Activated T-helper 1 cell treated with Interleukin-2 at 50 U/mL for 16 hours (primary cell): ENCODE data around the gene SPACA9.

Experiments
- DNase-seq: peaks from one replicate; pipeline ENCODE4 v3.0.0-alpha.2; 2020; ENCODE audit warnings: low read depth

The SPACA9 gene

GRCh38 chr9:132878695-132879456, at the start of gene SPACA9:
TSS of gene SPACA9 (plus strand) at chr9:132878898. CDS start at chr9:132883948, 5,050 bp downstream.
- DNase-seq: no peak

GRCh38 chr9:132832171-132832881, 46.4 kb upstream of the SPACA9 start:
- DNase-seq: no peak

- no peak for DNase-seq
Measured at GRCh38 chr9:132833550-132834121, 45.1 kb upstream of the SPACA9 start.

DNA sequence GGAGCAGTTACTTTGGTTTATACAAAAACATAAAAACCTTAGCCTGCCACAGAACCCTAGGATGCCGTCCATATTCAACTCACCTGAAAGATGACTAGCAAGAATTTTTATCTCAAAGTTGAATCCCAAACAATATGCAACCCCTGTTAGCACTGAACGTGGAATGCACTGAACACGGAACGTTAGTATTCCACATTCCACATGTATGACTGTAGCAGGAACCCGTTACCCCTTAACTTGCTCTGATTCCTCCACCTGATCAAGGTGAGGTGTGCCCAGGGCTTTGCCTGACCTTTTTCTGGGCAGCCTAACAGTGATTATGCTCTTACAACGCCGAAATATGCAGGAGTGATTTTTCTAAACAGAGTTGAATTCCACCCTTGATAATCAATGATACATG, 44.4 kb upstream of the SPACA9 start:
- DNase-seq: no peak

DNA sequence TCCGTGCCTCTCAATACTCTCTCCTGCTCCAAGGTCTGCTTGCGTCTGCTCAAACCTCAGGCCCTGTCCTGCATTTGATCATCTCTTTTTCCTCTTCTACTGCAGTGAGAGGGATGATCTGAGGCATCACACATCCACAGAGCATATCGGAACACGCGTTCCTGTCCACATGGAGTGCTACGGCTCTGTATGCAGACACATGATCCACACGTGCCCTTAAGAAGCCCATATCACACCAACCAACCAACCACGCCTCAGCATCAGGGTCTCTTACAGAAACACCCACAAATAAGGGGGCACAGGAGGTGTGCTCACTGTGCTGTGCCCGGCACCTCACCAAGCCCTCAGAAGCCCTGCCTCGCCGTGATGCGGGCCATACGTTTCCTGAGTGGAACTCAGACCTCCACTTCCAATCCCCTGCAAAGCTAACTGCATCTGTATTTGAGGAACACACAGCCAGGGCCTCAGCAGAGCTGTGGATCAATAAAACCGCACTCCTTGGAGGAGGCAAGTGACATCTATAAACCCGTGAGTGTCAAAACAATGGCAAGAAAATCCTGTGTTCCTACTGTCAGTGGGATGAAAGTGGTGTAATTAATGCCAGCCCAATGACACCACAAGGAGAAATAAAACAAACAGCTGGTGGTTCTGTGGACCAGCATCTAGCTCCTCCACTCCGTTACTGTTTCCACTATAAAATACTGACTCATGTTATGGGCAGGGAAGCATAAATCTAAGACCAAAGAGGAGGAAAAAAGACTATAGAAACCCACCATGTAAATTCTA, 41.0 kb upstream of the SPACA9 start:
- DNase-seq: no peak

GRCh38 chr9:132838291-132838690, 40.4 kb upstream of the SPACA9 start:
- DNase-seq: no peak

- no peak for DNase-seq
Measured at GRCh38 chr9:132840980-132841379, 37.7 kb upstream of the SPACA9 start.

GRCh38 chr9:132842124-132843044, 36.3 kb upstream of the SPACA9 start:
- no peak for DNase-seq

DNA sequence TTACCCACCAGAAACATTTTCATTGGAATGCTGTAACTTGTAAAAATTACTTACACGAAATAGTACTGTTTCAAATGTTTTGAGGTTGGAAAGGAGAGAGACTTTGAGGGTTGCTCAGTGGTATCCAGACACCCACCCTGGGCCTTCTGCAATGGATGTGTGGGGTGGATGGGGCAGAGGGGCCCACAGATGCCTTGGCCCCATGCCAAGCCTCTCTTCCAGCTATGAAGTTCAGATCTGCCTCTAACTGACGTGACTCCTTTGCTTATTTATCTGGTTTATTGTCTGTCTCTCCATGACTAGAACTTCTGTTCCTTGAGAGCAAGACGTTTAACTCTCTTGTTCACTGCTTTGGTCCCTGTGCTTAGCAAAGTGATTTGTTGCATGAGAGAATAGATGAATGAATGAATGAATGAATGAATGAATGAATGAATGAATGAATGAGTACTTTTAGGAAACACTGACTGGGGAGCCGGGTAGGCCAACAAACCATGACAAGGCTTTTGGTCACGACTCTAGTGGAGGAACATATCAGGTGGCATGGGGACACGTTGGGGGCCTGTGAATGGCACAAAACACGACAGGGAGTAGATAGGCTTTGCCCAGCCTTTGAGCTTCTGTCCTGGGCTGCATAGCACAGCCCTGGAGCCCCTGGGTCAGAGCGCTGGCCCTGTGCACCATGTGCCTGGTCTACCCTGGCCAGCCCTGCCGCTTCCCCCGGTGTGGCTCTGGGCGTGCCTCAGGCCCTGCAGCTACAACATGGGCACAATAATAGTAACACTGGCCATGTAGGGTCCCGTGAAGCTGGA, 32.4 kb upstream of the SPACA9 start:
- no peak for DNase-seq

DNA sequence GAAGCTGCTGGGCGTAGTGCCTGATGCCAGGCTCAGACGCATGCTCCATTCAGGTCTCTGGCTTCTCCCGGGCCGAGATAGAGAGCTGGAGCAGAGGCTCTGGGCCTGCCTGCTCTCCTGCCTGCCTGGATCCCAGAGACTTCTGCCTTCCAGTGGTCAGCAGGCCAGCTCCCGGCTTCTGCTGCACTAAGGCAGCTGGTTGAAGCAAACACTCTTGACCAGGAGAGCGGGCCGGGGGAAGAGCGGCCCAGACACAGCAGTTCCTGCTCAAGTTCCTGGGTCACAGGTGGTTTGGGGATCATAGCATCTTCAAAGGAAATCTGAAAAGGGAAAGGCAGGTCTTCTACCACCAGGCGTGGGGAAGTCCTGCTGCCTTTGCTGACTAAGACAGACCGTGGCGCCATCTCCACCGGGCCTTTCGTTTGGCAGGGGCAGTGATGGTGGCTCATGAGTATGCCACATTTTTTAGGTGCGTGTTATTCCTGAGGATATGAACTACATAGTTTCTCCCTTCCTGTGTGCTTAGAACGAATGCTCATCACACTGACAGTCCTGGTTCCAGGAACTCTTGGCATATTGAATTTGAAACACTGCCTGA, 31.7 kb upstream of the SPACA9 start:
- no peak for DNase-seq

DNA sequence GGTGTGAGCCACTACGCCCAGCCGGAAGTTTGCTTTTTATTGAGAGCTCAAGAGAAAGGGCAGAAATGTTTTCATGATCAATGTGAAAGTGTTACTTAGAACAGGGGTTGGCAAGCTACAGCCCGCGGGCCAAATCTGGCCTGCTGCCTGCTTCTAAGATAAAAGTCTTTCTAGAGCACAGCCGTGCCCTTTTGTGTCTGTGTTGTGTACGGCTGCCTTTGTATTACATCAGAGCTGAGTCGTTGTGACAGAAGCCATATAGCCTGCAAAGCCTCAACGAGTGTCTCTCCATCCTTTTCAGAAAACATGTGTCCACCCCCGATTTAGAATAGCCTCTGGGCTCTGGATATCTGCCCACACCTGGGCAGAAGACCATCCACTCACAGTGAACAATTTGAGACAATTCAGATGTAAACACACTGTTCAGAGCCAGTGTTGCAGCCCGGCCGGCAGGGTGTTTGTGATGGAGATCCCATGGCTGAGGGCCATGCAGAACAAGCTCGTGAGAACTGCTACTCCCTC, 29.5 kb upstream of the SPACA9 start:
- no peak for DNase-seq

GRCh38 chr9:132853482-132853881, 25.2 kb upstream of the SPACA9 start:
- no peak for DNase-seq

DNA sequence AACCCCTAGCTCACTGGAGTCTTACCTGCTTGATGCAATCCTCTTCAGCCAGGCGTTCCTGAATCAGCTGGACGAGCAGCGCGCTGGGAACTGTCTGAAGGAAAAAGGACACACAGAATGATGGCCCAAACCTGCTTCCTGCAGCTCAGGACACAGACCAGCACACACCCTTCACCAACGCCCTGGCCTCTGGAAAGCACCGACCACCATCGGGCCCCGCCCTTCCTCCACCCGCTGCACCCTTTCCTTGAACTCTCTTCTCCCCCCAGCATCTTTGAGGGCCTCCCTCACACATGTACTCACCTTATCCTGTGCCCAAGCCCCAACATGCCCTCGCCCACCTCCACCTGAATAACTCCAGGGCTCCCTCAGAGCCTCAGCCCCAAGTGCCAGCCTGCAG, 23.9 kb upstream of the SPACA9 start:
- no peak for DNase-seq

DNA sequence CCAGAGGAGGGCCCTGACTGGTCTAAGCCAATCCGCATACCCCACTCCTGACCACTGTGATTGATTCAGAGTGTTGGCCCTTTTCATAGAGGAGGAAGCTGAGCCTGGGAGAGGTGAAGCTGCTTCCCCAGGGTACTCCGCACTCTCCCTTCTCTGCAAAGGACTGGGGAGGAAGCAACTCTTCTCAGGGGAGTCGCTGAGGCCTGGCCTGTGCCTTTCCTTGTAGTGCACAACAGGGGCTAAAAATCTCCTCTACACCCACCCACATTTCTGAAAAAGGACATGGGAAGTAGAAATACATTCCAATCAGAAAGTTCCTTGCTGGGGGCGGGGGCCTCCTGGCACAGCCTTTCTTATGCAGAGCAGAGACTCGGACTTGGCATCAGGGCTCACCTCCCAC, 22.8 kb upstream of the SPACA9 start:
- no peak for DNase-seq

DNA sequence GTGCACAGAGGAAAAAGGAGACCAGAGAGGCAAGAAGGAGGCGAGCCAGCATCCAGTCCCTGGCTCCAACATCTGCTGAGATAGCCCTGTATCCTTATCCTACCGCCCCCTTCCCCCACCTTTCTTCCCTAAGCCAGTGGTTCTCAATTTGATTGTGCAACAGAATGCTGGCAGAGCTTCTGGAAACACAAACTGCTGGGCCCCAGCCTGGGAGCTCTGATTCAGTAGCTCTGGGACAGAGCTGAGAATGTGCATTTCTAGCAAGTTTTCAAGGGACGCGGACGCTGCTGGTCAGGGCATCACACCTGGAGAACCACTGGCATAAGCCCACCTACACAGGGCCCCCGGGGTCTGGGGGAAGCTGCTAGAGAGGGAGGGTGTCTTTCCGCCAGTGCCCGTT, 21.7 kb upstream of the SPACA9 start:
- no peak for DNase-seq

- no peak for DNase-seq
Measured at GRCh38 chr9:132857616-132858342, 20.9 kb upstream of the SPACA9 start.

GRCh38 chr9:132858751-132859150, 19.9 kb upstream of the SPACA9 start:
- no peak for DNase-seq

- DNase-seq: no peak
Measured at GRCh38 chr9:132861666-132862065, 17.0 kb upstream of the SPACA9 start.

DNA sequence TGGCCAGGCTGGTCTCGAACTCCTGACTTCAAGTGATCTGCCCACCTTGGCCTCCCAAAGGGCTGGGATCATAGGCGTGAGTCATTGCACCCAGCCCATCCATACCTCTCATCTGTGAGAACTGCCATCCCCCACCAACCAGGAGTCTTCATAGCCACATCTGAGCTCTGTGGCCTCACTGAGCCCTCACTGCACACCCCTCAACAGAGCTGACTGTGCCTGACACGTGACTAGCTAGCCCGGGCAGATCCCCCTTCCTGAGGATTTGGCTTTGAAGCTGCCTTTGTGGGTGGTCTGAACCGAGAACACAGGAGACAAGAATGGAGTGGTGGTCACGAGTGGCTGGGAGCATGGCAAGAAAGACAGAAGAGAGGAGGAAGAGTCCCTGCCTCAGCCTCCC, 16.2 kb upstream of the SPACA9 start:
- no peak for DNase-seq
